Measurements from ENCODE around the gene RAB31.

RAB31 gene

DNA sequence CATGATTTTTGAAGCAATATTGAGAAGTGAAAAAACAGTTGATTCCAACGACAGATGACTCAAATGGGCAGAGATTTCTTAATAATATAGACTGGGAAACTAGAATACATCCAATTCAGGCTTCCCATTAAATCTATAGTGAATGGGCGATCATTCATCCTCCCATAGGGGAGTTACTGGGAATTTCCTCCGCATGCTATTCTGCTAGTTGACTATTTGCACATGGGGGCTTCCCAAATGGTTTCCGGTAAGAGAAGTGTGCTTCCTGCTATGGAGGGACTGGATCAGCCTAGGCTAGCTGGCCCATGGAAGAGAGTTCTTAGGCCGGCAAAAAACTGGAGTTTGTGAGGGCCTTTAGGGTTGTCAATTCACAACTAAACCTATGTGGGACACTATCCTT lies 203.1 kb downstream of the RAB31 start:
- Histone ChIP-seq H3K27me3 (ENCODE audit: insufficient read depth, low read depth, severe bottlenecking) (no peaks in the 10 kb centered on the region), H3K9me3 (ENCODE audit: severe bottlenecking) (peaks cover 3% of the 10 kb centered on the region), H3K27ac (no peak overlapping the region), H3K36me3 (peaks cover 2% of the 10 kb centered on the region; the same call in 1 of the 2 replicates), H3K4me3 (ENCODE audit: low read depth, low read length) (no peak overlapping the region)
- TF ChIP-seq, protein P1, sequence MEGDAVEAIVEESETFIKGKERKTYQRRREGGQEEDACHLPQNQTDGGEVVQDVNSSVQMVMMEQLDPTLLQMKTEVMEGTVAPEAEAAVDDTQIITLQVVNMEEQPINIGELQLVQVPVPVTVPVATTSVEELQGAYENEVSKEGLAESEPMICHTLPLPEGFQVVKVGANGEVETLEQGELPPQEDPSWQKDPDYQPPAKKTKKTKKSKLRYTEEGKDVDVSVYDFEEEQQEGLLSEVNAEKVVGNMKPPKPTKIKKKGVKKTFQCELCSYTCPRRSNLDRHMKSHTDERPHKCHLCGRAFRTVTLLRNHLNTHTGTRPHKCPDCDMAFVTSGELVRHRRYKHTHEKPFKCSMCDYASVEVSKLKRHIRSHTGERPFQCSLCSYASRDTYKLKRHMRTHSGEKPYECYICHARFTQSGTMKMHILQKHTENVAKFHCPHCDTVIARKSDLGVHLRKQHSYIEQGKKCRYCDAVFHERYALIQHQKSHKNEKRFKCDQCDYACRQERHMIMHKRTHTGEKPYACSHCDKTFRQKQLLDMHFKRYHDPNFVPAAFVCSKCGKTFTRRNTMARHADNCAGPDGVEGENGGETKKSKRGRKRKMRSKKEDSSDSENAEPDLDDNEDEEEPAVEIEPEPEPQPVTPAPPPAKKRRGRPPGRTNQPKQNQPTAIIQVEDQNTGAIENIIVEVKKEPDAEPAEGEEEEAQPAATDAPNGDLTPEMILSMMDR (IDR thresholded peaks at IDR 0.05; ENCODE audit: low read depth, low read length): no peak
- no peak for DNase-seq

Data from WERI-Rb-1 (cell line).